Common myeloid progenitor, CD34-positive (primary cell): ENCODE data around the gene OGFOD3.
A peak's percentile ranks its signal among the peaks of the same experiment; 100 is the strongest.

Source experiments
- CTCF ChIA-PET: fragments of 350-600 bp; sonication (Branson Sonifier 250); formaldehyde crosslinking; loops from one replicate; lab custom pipeline; 2021; ENCODE audit warnings: antibody characterized with exemption; lab: Charles Lee
- POLR2A ChIA-PET: fragments of 350-600 bp; sonication (Branson Sonifier 250); formaldehyde crosslinking; loops from one replicate; lab custom pipeline; 2021; ENCODE audit warnings: antibody characterized with exemption; lab: Charles Lee
- DNase-seq, 3 donors: peaks; one replicate each; pipeline versions ENCODE4 v3.0.0 to v3.0.0-alpha.2; 2013
- H3K27ac ChIP-seq, 2 experiments: 1 replicate in 1 of 2; 2 replicates in 1 of 2; pipeline ENCODE4 v1.7.0; 2013; ENCODE audit warnings: inconsistent platforms in 2 of 2, low read length in 2 of 2, mild to moderate bottlenecking in 2 of 2, low read depth in 1 of 2, moderate library complexity in 1 of 2; ENCODE audit not compliant: severe bottlenecking in 2 of 2, insufficient read depth in 1 of 2, poor library complexity in 1 of 2
- H3K27me3 ChIP-seq, 5 experiments: replicated peaks in 2 of 5; 1 replicate in 3 of 5; 2 replicates in 2 of 5; pipeline versions ENCODE4 v1.6.1 to v1.7.0; 2013; ENCODE audit warnings: low read length in 4 of 5, mild to moderate bottlenecking in 2 of 5, moderate library complexity in 2 of 5, inconsistent platforms in 1 of 5; ENCODE audit not compliant: insufficient read depth in 5 of 5, control insufficient read depth in 4 of 5
- H3K36me3 ChIP-seq, 4 experiments: 1 replicate in 2 of 4; 2 replicates in 2 of 4; pipeline versions ENCODE4 v1.6.1 to v1.7.0; 2013; ENCODE audit warnings: low read length in 3 of 4, control low read depth in 1 of 4, mild to moderate bottlenecking in 1 of 4; ENCODE audit not compliant: control insufficient read depth in 4 of 4, insufficient read depth in 4 of 4
- H3K4me1 ChIP-seq, 4 experiments: 1 replicate in 3 of 4; 2 replicates in 1 of 4; pipeline versions ENCODE4 v1.6.1 to v1.7.1; 2013; ENCODE audit warnings: low read length in 3 of 4, mild to moderate bottlenecking in 3 of 4, control low read depth in 1 of 4, inconsistent platforms in 1 of 4, moderate library complexity in 1 of 4; ENCODE audit not compliant: control insufficient read depth in 4 of 4, insufficient read depth in 4 of 4; ENCODE audit errors: control extremely low read depth in 1 of 4
- H3K4me3 ChIP-seq, 7 experiments: 1 replicate in 4 of 7; 2 replicates in 3 of 7; pipeline versions ENCODE4 v1.5.1 to v1.7.0; 2013; ENCODE audit warnings: mild to moderate bottlenecking in 7 of 7, low read length in 6 of 7, moderate library complexity in 6 of 7, inconsistent platforms in 2 of 7, low read depth in 2 of 7, control low read depth in 1 of 7; ENCODE audit not compliant: insufficient read depth in 4 of 7, control insufficient read depth in 1 of 7; ENCODE audit errors: extremely low read depth in 1 of 7
- H3K9me3 ChIP-seq, 5 experiments: 1 replicate in 4 of 5; 2 replicates in 1 of 5; pipeline versions ENCODE4 v1.6.1 to v1.7.1; 2013; ENCODE audit warnings: low read length in 4 of 5, mild to moderate bottlenecking in 2 of 5, inconsistent platforms in 1 of 5, low read depth in 1 of 5, moderate library complexity in 1 of 5; ENCODE audit not compliant: control insufficient read depth in 4 of 5, insufficient read depth in 2 of 5; ENCODE audit errors: control extremely low read depth in 1 of 5
- WGBS: methylation state at CpG from one replicate; pipeline ENCODE4 v1.1.5; 2013; ENCODE audit not compliant: insufficient coverage; 5-methylcytosine and 5-hydroxymethylcytosine counted together

OGFOD3 gene

GRCh38 chr17:82355770-82356427 lies 62.5 kb downstream of the OGFOD3 start:
- POLR2A ChIA-PET = no interaction called here
- Histone ChIP-seq H3K9me3 (no peaks in the 10 kb centered on the region), H3K27me3 (peaks cover 0 to 5% (median 0%) of the 10 kb centered on the region in 5 experiments), H3K27ac (no peak overlapping the region), H3K4me1 (peaks cover 0 to 18% (median 8%) of the 10 kb centered on the region in 4 experiments), H3K36me3 (no peaks in the 10 kb centered on the region), H3K4me3 (no peak overlapping the region)
- WGBS = 94% methylated on average over 11 of the region's 11 CpGs
- CTCF ChIA-PET = interaction anchor here (0.5 to 2.4 kb wide), 5 partner anchors 10 to 114 kb away, joined by 3 to 9 read pairs (median 3); no protein-coding TSS in a partner anchor
- DNase-seq = no peak

- ChIA-PET POLR2A (no interaction called here), CTCF (interaction anchor here (0.8 to 1.8 kb wide), 2 partner anchors 59 to 64 kb away, joined by 3 to 9 read pairs; no protein-coding TSS in a partner anchor)
- peaks cover 0 to 22% (median 8%) of the 10 kb centered on the region in 4 experiments for H3K4me1 ChIP-seq
- H3K36me3 ChIP-seq = no peaks in the 10 kb centered on the region
- DNase-seq = no peak
- 90% methylated on average over 3 of the region's 7 CpGs for WGBS
- no peak overlapping the region for H3K27ac ChIP-seq
- no peaks in the 10 kb centered on the region for H3K9me3 ChIP-seq
- peaks cover 0 to 5% (median 0%) of the 10 kb centered on the region in 5 experiments for H3K27me3 ChIP-seq
- H3K4me3 ChIP-seq = no peak overlapping the region
These were observed 63.5 kb downstream of the OGFOD3 start for GRCh38 chr17:82354804-82355308.

- Histone ChIP-seq H3K27ac (no peak overlapping the region), H3K9me3 (no peaks in the 10 kb centered on the region), H3K36me3 (no peaks in the 10 kb centered on the region), H3K27me3 (peaks cover 0 to 5% (median 0%) of the 10 kb centered on the region in 5 experiments), H3K4me1 (peaks cover 0 to 15% (median 6%) of the 10 kb centered on the region in 4 experiments), H3K4me3 (no peak overlapping the region)
- ChIA-PET POLR2A (no interaction called here), CTCF (interaction anchor here (0.8 to 4.4 kb wide), 4 partner anchors 13 to 64 kb away, joined by 4 to 22 read pairs (median 5); partner anchors contain the start of genes HEXD and OGFOD3)
- no peak for DNase-seq
- WGBS = 100% methylated on average over 4 of the region's 8 CpGs
These were observed 64.9 kb downstream of the OGFOD3 start for GRCh38 chr17:82353484-82353883.

- POLR2A ChIA-PET = no interaction called here
- Histone ChIP-seq H3K27ac (no peak overlapping the region), H3K27me3 (peaks cover 0 to 5% (median 0%) of the 10 kb centered on the region in 5 experiments), H3K4me3 (no peak overlapping the region), H3K36me3 (no peaks in the 10 kb centered on the region), H3K4me1 (peaks cover 0 to 17% (median 7%) of the 10 kb centered on the region in 4 experiments), H3K9me3 (no peaks in the 10 kb centered on the region)
- 45% methylated on average over 24 of the region's 26 CpGs for WGBS
- CTCF ChIA-PET = interaction anchor here (0.7 to 4.4 kb wide), 29 partner anchors 9 to 202 kb away, joined by 3 to 22 read pairs (median 4); partner anchors contain the start of genes HEXD and OGFOD3
- peak; percentile 89 to 96 (median 92) for DNase-seq
These were observed 66.5 kb downstream of the OGFOD3 start for GRCh38 chr17:82351713-82352488.

- H3K36me3 ChIP-seq = no peaks in the 10 kb centered on the region
- DNase-seq = peak in 1 of 3 donors; percentile 11
- ChIA-PET CTCF (interaction anchor here (0.6 to 4.4 kb wide), 19 partner anchors 9 to 202 kb away, joined by 3 to 22 read pairs (median 4); partner anchors contain the start of genes HEXD and OGFOD3), POLR2A (no interaction called here)
- H3K4me3 ChIP-seq = no peak overlapping the region
- H3K27me3 ChIP-seq = peaks cover 0 to 4% (median 0%) of the 10 kb centered on the region in 5 experiments
- H3K27ac ChIP-seq = no peak overlapping the region
- 48% methylated on average over 15 of the region's 21 CpGs for WGBS
- H3K9me3 ChIP-seq = no peaks in the 10 kb centered on the region
- peaks cover 0 to 23% (median 12%) of the 10 kb centered on the region in 4 experiments for H3K4me1 ChIP-seq
These were observed 67.1 kb downstream of the OGFOD3 start for GRCh38 chr17:82351254-82351712.

- peak in 2 of 3 donors; percentile 59 to 62 for DNase-seq
- Histone ChIP-seq H3K4me3 (no peak overlapping the region), H3K9me3 (no peaks in the 10 kb centered on the region), H3K36me3 (no peaks in the 10 kb centered on the region), H3K27me3 (no peaks in the 10 kb centered on the region), H3K27ac (no peak overlapping the region), H3K4me1 (peaks cover 0 to 23% (median 13%) of the 10 kb centered on the region in 4 experiments)
- ChIA-PET CTCF (interaction anchor here (0.6 to 4.4 kb wide), 25 partner anchors 8 to 203 kb away, joined by 3 to 22 read pairs (median 4); partner anchors contain the start of genes HEXD, OGFOD3 and SECTM1), POLR2A (no interaction called here)
- WGBS = 83% methylated on average over 25 of the region's 28 CpGs
These were observed 68.0 kb downstream of the OGFOD3 start for GRCh38 chr17:82350182-82351030.
